ENCODE results near the gene DSCAM. TPM values are rescaled to one million over a fixed set of nuclear protein-coding genes. Genes with fewer than 3 reads are reported as not detected.
A peak's percentile ranks its signal among the peaks of the same experiment; 100 is the strongest.

The DSCAM gene
- total RNA-seq, 1 donor from 2014 or later: not detected

GRCh38 chr21:40152476-40152875 lies 694.5 kb downstream of the DSCAM start:
- Histone ChIP-seq H3K27me3 (no peaks in the 10 kb centered on the region), H4K20me1 (ENCODE audit: low read depth) (no peaks in the 10 kb centered on the region), H3K4me2 (no peak overlapping the region), H3K27ac (no peak overlapping the region), H3K79me2 (ENCODE audit: low read depth) (no peaks in the 10 kb centered on the region), H3F3A (ENCODE audit: low read depth) (no peaks in the 10 kb centered on the region), H3K9ac (no peak overlapping the region), H3K9me3 (ENCODE audit: low read depth) (no peaks in the 10 kb centered on the region), H3K36me3 (no peaks in the 10 kb centered on the region), H3K4me1 (peaks cover 8% of the 10 kb centered on the region), H2AFZ (replicated peaks) (peak overlapping the region; percentile 37), H3K4me3 (no peak overlapping the region)
- Mint-ChIP-seq H3K36me3 (no peaks in the 10 kb centered on the region), H3K4me3 (no peak overlapping the region), H3K9me3 (peaks cover 6% of the 10 kb centered on the region), H3K4me1 (peaks cover 23% of the 10 kb centered on the region), H3K27me3 (ENCODE audit: insufficient read depth, low read depth) (peaks cover 4% of the 10 kb centered on the region), H3K27ac (peak overlapping the region; percentile 0)
- TF ChIP-seq CTCF (IDR thresholded peaks at IDR 0.05) (no peak), EZH2phosphoT487 (IDR thresholded peaks at IDR 0.05) (no peak), EZH2 (IDR thresholded peaks at IDR 0.05) (no peak)
- no peak for DNase-seq (ENCODE audit: low spot score)

- DNase-seq (ENCODE audit: low spot score): no peak
- no peak overlapping the region for H3K27ac ChIP-seq
- no peaks in the 10 kb centered on the region for H4K20me1 ChIP-seq (ENCODE audit: low read depth)
- H3F3A ChIP-seq (ENCODE audit: low read depth): no peaks in the 10 kb centered on the region
- no peaks in the 10 kb centered on the region for H3K9me3 ChIP-seq (ENCODE audit: low read depth)
- peaks cover 4% of the 10 kb centered on the region for H3K27me3 Mint-ChIP-seq (ENCODE audit: insufficient read depth, low read depth)
- H2AFZ ChIP-seq (replicated peaks): no peak overlapping the region
- no peaks in the 10 kb centered on the region for H3K36me3 Mint-ChIP-seq
- H3K4me1 Mint-ChIP-seq: peaks cover 18% of the 10 kb centered on the region
- H3K4me3 ChIP-seq: no peak overlapping the region
- H3K79me2 ChIP-seq (ENCODE audit: low read depth): no peaks in the 10 kb centered on the region
- H3K27me3 ChIP-seq: no peaks in the 10 kb centered on the region
- H3K9ac ChIP-seq: no peak overlapping the region
- H3K4me1 ChIP-seq: peaks cover 17% of the 10 kb centered on the region
- H3K9me3 Mint-ChIP-seq: peaks cover 6% of the 10 kb centered on the region
- H3K36me3 ChIP-seq: no peaks in the 10 kb centered on the region
- no peak overlapping the region for H3K4me3 Mint-ChIP-seq
- H3K4me2 ChIP-seq: no peak overlapping the region
- no peak for TF ChIP-seq EZH2phosphoT487 (IDR thresholded peaks at IDR 0.05)
- no peak for TF ChIP-seq CTCF (IDR thresholded peaks at IDR 0.05)
- no peak for TF ChIP-seq EZH2 (IDR thresholded peaks at IDR 0.05)
- H3K27ac Mint-ChIP-seq: no peak overlapping the region
Measured at GRCh38 chr21:40151611-40152010, 695.3 kb downstream of the DSCAM start.

DNA sequence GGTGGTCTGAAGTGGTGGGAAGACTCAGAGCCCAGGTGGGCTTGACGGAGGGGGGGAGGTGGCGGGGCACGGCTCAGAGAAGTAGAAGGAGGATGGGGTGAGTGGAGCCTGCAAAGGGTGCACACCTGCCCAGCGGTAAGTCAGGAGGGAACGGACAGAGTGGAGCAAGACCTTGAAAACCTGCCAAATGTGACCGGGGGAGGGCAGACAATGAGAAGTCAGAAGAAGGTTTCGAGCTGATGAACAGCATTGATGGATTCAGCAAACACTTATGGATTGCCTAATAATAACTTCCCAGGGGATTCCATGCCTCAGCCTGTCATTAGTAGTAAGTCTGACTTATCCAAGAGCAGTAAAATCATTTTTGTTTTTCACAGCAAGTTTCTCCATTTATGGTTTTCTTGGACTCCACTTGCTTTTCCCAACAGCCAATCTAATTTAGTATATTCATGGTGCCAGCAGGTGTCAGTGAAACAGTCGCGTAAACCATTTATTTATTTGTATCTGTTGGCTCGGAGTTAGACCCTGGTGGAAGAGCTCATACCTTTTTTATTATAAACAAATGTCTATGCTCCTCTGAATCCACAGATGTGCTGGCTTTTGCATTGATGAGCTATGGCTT lies 700.6 kb downstream of the DSCAM start:
- Histone ChIP-seq H3K36me3 (no peaks in the 10 kb centered on the region), H3K4me2 (no peak overlapping the region), H3F3A (ENCODE audit: low read depth) (no peaks in the 10 kb centered on the region), H3K79me2 (ENCODE audit: low read depth) (no peaks in the 10 kb centered on the region), H3K27ac (no peak overlapping the region), H2AFZ (replicated peaks) (no peak overlapping the region), H3K4me3 (no peak overlapping the region), H3K4me1 (peaks cover 20% of the 10 kb centered on the region), H3K27me3 (no peaks in the 10 kb centered on the region), H3K9me3 (ENCODE audit: low read depth) (no peaks in the 10 kb centered on the region), H4K20me1 (ENCODE audit: low read depth) (no peaks in the 10 kb centered on the region), H3K9ac (no peak overlapping the region)
- DNase-seq (ENCODE audit: low spot score): no peak
- no peaks in the 10 kb centered on the region for H3K36me3 Mint-ChIP-seq
- H3K27me3 Mint-ChIP-seq (ENCODE audit: insufficient read depth, low read depth): no peaks in the 10 kb centered on the region
- TF ChIP-seq CTCF (IDR thresholded peaks at IDR 0.05) (no peak), EZH2phosphoT487 (IDR thresholded peaks at IDR 0.05) (no peak), EZH2 (IDR thresholded peaks at IDR 0.05) (no peak)
- no peak overlapping the region for H3K27ac Mint-ChIP-seq
- H3K4me1 Mint-ChIP-seq: peaks cover 2% of the 10 kb centered on the region
- no peaks in the 10 kb centered on the region for H3K9me3 Mint-ChIP-seq
- H3K4me3 Mint-ChIP-seq: no peak overlapping the region
